Activated CD4-positive, alpha-beta T cell treated with anti-CD3 and anti-CD28 coated beads, Interleukin-2, amount 50 U/mL, for 16 hours (primary cell): ENCODE data around the gene TMTC2.
"Not testable (repeated sequence)": the region's sequence is repeated elsewhere in the genome, so short reads cannot be mapped to it uniquely, and the experiment has no call there.

Experiments
- DNase-seq: peaks from one replicate; pipeline ENCODE4 v3.0.0-alpha.2; 2020

TMTC2 gene

GRCh38 chr12:83093426-83093825 is 406.7 kb downstream of the TMTC2 start:
- DNase-seq = no peak

GRCh38 chr12:83097643-83098342 is 411.1 kb downstream of the TMTC2 start:
- no peak for DNase-seq

DNA sequence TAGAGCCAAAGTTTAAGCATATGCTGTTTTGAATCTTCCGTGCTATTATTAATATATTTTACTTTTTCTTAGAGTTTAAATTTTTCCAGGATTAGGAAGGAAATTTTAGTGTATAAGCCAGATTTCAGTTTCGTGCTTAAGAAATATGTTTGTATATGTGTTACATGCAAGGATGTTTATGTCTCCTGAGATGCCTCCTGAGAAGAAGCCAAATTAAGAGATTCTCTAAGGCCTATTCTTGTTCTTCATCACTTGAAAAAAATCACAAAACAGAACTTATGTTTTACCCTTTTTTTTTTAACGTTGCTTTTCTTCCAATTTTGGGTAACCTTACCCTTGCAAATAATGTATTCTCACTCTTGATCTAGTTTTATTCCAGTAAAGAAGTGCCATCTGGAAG is 412.7 kb downstream of the TMTC2 start:
- DNase-seq = no peak

DNA sequence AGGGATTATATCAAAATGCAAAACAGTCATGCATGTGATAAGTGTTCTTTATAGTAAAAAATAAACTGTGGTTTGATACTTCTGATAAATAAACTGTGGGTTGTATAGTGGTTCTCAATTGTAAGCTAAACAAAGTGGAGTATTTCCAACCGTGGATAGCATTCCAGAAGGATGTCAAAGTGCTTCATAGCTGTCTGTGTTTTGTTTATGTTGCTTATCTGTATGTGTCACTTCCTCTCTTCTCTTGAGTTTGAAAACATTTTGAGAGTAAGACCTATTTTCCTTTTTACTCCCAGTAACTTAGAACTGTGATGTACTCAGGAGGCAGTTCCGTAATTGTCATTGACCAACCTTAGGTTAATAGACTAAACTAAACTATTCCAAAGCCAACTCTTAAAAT is 415.8 kb downstream of the TMTC2 start:
- DNase-seq = no peak

- no peak for DNase-seq
These were observed 420.2 kb downstream of the TMTC2 start for GRCh38 chr12:83106873-83107272.

- DNase-seq = no peak
These were observed 423.7 kb downstream of the TMTC2 start for GRCh38 chr12:83110424-83110823.

DNA sequence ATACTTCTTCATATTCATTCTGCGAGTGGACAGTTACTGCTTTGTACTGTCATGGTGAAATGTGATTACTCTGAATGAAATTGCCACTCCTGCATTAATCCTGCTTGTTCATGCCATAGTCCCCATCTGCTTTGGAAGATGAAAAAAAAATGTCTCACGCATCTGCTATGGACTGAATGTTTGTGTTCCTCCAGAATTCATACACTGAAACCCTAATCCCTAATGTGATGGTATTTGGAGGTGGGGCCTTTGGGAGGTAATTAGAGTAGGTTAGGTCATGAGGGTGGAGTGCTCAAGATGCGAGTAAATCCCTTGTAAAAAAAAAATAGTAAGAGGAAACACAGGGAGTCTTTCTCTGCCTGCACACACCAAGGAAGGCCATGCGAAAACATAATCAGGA is 427.2 kb downstream of the TMTC2 start:
- no peak for DNase-seq

DNA sequence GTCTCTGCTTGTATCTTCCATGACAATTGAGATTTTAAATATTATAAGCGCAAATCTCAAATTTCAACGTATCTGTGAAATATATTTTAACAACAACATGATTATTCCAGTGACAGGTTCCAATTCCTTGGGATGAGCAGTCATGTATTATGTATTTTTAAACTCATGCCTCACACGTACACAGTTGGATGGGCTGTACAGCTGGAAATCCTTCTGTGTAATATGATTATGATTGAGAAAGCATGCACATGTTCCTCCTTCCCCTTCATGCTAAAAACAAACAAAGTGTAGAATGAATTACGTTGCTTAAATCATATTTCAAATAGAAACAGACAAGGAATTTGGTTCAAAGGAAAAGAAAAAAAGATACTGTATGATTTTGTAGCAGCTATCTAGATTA is 428.3 kb downstream of the TMTC2 start:
- no peak for DNase-seq

- DNase-seq = not testable (repeated sequence)
These were observed 431.2 kb downstream of the TMTC2 start for GRCh38 chr12:83117926-83118325.

GRCh38 chr12:83121897-83122622 is 435.4 kb downstream of the TMTC2 start:
- no peak for DNase-seq

DNA sequence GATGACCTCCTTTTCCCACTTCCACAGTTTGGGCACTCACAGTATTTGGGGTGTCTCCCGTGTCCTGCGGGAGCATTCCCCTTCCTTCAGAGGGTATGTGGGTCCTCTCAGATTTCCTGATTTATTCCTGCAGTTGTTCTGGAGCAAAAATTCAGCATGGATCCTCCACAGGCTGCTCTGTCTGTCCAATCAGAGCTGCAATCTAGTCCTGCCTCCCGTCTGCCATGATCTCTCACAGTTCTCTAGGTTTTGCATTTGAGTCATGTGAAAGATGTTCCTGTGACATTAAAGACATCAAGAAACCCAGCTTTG is 435.9 kb downstream of the TMTC2 start:
- no peak for DNase-seq

- DNase-seq = peak; percentile 6
These were observed 436.3 kb downstream of the TMTC2 start for GRCh38 chr12:83123039-83123438.

DNA sequence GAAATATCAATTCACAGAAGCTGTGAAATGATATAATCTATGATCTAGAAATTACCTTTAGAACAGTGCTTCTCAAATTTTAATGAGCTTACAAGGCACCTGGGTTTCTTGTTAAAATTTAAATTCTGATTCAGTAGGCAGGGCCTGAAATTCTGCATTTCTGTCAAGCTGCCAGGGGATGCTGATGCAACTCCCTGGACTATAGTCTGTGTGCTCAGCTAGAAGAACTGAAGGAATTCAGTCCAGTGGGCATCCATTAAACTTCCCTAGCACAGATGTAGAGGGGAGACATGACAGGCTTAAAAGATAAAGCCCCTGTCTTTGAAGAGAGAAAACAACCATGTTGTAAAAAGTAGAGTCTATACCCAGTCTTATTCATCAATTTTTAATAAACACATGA is 441.8 kb downstream of the TMTC2 start:
- no peak for DNase-seq

- DNase-seq = no peak
These were observed 443.5 kb downstream of the TMTC2 start for GRCh38 chr12:83130178-83130577.

- DNase-seq = no peak
These were observed 445.7 kb downstream of the TMTC2 start for GRCh38 chr12:83132360-83132759.

DNA sequence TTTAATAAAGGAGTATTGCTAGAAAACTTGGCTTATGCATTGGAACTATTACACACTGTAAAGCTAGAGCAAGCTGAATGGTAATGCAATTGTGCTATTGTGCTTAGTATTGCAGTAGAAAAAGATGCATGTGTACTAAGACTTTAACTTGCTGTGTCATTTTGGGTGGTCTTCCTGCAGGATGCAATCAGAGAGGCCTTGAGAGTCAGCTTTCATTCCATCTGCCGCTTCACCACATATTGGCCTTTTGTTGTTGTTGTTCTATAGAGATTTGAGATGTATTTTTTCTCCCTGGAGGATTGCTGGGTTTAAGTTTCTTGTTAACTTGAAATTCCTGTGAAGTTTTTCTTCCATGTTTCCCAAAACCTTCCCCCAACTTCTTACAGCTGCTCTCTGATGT is 449.7 kb downstream of the TMTC2 start:
- no peak for DNase-seq

- no peak for DNase-seq
These were observed 453.4 kb downstream of the TMTC2 start for GRCh38 chr12:83140135-83140534.

DNA sequence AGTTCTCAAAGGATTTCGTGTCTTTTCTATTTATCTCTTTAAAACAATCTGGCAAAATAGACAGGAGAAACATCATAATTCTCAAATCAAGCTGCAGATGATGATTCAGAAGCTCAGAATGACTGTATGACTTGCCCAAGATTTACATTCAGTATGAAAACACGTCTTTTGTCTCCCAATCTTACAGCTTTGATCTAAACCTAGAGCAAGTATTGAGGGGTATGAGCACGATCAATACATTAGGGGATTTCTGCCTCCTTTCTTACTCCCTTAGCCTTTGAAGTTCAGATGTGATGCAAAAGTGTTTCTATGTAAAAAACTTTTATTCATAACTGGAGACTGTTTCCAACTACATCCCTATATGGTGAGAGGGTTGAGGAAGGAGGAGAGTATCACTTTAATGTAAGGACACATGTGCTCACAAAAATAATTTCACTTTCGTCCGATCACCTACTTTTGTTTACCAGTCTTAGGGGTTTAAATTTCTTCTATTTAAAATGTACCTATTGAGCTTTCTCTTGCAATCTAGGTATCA is 454.8 kb downstream of the TMTC2 start:
- peak; percentile 39 for DNase-seq

GRCh38 chr12:83142914-83143313 is 456.2 kb downstream of the TMTC2 start:
- DNase-seq = no peak

GRCh38 chr12:83143950-83144349 is 457.2 kb downstream of the TMTC2 start:
- DNase-seq = no peak

- no peak for DNase-seq
These were observed 458.7 kb downstream of the TMTC2 start for GRCh38 chr12:83145325-83145840.

- DNase-seq = no peak
These were observed 460.6 kb downstream of the TMTC2 start for GRCh38 chr12:83147341-83147740.

DNA sequence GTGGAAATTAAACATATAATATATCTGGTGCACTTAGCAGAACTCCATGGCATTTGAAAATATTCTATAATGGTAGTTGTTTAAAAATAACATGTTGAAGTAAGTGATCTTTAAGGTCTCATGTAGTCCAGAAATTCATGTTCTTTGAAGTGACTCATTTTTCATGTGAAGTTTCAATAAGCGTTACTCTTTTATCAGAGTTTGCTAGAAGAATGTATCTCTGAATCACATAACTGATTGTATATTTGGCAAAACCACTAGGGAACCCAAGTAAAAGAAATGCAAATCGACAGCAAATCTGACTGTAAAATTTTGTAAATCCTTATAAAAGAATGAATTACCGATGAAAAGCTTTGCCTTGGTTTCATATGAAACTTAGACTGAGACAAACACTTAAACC is 463.3 kb downstream of the TMTC2 start:
- DNase-seq = peak; percentile 3

DNA sequence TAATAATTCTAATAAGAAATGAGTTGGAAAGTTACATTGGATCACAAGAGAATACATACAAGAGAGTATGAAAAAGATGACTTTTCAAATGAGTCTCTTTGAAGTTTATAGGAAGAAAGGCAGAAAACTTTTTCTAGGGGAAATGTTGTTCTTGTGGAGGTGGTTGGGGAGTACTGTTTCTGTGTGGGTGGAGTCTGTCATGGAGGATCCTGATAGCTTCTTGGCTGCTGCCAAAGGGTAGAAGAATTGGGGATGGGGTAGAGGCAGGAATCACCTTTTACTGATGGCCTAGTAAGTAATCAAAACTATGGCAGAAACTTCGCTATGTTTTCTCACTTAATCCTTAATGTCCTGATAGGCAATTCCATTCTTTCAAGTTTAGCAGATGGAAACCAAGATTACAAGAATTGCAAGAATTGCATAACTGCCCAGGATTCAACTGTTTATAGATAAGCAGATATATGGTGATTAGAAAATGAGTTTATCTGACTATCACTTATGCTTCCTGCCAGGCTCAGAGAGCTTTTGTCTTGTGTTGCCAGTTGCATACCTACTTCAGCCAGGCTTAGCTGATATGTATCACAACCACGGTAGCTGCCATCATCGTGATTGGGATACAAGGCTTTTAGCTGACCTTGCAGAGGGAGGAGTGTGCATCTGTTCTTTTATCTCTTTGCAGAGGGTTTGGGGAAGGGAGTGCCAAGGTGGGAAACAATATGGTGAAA is 463.9 kb downstream of the TMTC2 start:
- no peak for DNase-seq
